ENCODE results near the gene NOPCHAP1.

DNA sequence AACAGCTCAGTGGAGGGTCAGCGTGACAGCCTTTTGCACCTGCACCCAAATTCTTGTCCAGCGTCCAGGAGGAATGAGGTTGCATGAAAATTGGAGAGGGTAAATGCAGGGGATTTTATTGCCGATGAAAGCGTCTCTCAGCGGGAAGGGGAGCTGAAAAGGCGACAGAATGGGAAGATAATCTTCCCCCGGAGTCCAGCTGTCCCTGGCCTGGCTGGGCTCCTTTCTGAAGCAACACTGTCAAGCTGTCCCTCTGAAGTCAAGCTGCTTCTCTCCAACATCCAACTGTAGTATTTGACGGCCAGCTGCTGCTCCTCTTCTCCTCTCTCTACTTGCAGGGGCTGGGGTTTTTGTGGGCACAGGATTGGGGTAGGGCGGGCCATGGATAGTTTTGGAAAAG, 32.7 kb downstream of the NOPCHAP1 start:
- TF ChIP-seq, protein P1, sequence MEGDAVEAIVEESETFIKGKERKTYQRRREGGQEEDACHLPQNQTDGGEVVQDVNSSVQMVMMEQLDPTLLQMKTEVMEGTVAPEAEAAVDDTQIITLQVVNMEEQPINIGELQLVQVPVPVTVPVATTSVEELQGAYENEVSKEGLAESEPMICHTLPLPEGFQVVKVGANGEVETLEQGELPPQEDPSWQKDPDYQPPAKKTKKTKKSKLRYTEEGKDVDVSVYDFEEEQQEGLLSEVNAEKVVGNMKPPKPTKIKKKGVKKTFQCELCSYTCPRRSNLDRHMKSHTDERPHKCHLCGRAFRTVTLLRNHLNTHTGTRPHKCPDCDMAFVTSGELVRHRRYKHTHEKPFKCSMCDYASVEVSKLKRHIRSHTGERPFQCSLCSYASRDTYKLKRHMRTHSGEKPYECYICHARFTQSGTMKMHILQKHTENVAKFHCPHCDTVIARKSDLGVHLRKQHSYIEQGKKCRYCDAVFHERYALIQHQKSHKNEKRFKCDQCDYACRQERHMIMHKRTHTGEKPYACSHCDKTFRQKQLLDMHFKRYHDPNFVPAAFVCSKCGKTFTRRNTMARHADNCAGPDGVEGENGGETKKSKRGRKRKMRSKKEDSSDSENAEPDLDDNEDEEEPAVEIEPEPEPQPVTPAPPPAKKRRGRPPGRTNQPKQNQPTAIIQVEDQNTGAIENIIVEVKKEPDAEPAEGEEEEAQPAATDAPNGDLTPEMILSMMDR (IDR thresholded peaks at IDR 0.05; ENCODE audit: insufficient read depth, low read length): no peak
- TF ChIP-seq POLR2AphosphoS5 (IDR thresholded peaks at IDR 0.05; ENCODE audit: low read depth): no peak
- TF ChIP-seq, protein P2, sequence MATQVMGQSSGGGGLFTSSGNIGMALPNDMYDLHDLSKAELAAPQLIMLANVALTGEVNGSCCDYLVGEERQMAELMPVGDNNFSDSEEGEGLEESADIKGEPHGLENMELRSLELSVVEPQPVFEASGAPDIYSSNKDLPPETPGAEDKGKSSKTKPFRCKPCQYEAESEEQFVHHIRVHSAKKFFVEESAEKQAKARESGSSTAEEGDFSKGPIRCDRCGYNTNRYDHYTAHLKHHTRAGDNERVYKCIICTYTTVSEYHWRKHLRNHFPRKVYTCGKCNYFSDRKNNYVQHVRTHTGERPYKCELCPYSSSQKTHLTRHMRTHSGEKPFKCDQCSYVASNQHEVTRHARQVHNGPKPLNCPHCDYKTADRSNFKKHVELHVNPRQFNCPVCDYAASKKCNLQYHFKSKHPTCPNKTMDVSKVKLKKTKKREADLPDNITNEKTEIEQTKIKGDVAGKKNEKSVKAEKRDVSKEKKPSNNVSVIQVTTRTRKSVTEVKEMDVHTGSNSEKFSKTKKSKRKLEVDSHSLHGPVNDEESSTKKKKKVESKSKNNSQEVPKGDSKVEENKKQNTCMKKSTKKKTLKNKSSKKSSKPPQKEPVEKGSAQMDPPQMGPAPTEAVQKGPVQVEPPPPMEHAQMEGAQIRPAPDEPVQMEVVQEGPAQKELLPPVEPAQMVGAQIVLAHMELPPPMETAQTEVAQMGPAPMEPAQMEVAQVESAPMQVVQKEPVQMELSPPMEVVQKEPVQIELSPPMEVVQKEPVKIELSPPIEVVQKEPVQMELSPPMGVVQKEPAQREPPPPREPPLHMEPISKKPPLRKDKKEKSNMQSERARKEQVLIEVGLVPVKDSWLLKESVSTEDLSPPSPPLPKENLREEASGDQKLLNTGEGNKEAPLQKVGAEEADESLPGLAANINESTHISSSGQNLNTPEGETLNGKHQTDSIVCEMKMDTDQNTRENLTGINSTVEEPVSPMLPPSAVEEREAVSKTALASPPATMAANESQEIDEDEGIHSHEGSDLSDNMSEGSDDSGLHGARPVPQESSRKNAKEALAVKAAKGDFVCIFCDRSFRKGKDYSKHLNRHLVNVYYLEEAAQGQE (IDR thresholded peaks at IDR 0.05; ENCODE audit: insufficient replicate concordance, low read depth): no peak
- TF ChIP-seq GABPA (IDR thresholded peaks at IDR 0.05; ENCODE audit: low read depth): no peak
